ENCODE data around the gene PTPRG. TPM values are rescaled to one million over a fixed set of nuclear protein-coding genes. Genes with fewer than 3 reads are reported as not detected.

PTPRG gene
- polyA plus RNA-seq, 3 donors = not detected

DNA sequence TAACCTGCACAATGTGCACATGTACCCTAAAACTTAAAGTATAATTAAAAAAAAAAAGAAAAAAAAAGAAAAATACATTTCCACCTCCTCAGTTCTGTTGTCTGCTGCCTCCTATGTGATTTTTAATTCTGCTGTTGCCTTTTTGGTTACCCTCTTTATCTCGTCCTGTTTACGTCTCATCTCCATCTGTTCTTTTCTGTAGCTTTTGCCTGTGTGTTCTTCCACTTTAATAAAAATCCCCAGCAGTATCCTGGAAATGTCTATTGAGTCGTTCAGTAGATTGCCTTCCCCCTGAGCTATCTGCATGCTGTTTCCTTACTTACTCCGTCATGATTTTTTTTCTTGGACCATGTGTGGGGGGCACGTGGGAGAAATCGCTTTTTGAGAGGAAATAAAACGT lies 509.5 kb downstream of the PTPRG start:
- no peak overlapping the region for H3K9ac ChIP-seq (ENCODE audit: insufficient read depth, low read length, poor library complexity, severe bottlenecking)
- no peaks in the 10 kb centered on the region for H3K4me1 ChIP-seq (ENCODE audit: control insufficient read depth in 1 of 2, insufficient read depth in 2 of 2, low read length in 2 of 2)
- Mint-ChIP-seq H3K4me1 (no peaks in the 10 kb centered on the region), H3K36me3 (no peaks in the 10 kb centered on the region), H3K9me3 (peaks cover 0 to 3% (median 0%) of the 10 kb centered on the region in 7 donors), H3K4me3 (no peak overlapping the region), H3K27ac (no peak overlapping the region), H3K27me3 (ENCODE audit: low read depth in 3 of 3) (no peaks in the 10 kb centered on the region)
- H3K4me3 ChIP-seq (replicated peaks in 1 of 3; ENCODE audit: low read depth in 2 of 3, low read length in 3 of 3) = no peak overlapping the region
- no peaks in the 10 kb centered on the region for H4K20me1 ChIP-seq (ENCODE audit: insufficient read depth, low read length)
- no peak overlapping the region for H3K4me2 ChIP-seq (replicated peaks; ENCODE audit: extremely low read depth, low read length, poor library complexity, severe bottlenecking)
- no peaks in the 10 kb centered on the region for H3K36me3 ChIP-seq (replicated peaks in 1 of 2; ENCODE audit: control insufficient read depth in 1 of 2, insufficient read depth in 2 of 2, low read length in 2 of 2)
- H3K9me3 ChIP-seq (replicated peaks in 1 of 2; ENCODE audit: control insufficient read depth in 1 of 2, insufficient read depth in 1 of 2, low read length in 2 of 2) = no peaks in the 10 kb centered on the region
- no peak overlapping the region for H3K27ac ChIP-seq (ENCODE audit: low read depth in 1 of 2, low read length in 2 of 2)
- intact Hi-C loops (cut with micrococcal nuclease) = no loop called here
- no peak for DNase-seq
- 93% methylated on average over 2 of the region's 7 CpGs for WGBS (ENCODE audit: insufficient coverage)
- H2AFZ ChIP-seq (ENCODE audit: insufficient read depth, low read depth, low read length, poor library complexity, severe bottlenecking) = no peak overlapping the region
- TF ChIP-seq, protein P1, sequence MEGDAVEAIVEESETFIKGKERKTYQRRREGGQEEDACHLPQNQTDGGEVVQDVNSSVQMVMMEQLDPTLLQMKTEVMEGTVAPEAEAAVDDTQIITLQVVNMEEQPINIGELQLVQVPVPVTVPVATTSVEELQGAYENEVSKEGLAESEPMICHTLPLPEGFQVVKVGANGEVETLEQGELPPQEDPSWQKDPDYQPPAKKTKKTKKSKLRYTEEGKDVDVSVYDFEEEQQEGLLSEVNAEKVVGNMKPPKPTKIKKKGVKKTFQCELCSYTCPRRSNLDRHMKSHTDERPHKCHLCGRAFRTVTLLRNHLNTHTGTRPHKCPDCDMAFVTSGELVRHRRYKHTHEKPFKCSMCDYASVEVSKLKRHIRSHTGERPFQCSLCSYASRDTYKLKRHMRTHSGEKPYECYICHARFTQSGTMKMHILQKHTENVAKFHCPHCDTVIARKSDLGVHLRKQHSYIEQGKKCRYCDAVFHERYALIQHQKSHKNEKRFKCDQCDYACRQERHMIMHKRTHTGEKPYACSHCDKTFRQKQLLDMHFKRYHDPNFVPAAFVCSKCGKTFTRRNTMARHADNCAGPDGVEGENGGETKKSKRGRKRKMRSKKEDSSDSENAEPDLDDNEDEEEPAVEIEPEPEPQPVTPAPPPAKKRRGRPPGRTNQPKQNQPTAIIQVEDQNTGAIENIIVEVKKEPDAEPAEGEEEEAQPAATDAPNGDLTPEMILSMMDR (IDR thresholded peaks at IDR 0.05) = no peak
- H3K27me3 ChIP-seq (ENCODE audit: control insufficient read depth in 2 of 2, insufficient read depth in 2 of 2, low read length in 2 of 2) = no peaks in the 10 kb centered on the region
- no peaks in the 10 kb centered on the region for H3K79me2 ChIP-seq (ENCODE audit: insufficient read depth, low read length)

DNA sequence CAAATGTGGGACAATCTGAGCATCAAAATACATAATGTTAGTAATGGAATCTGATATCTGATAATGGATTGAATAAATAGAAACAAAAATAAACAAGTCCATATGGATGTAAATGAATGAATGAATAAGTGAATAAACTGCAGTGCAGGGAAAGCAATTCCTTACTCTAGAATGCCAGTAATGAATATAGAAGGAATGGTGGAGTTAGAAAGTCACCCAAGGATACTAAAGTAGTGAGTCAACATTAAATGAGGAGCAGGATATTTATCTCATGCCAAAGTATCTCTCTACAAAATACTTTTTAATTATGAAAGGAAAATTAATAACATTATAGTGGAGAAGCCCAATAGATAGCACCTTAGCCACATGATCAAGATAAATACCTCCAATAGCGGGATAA lies 511.7 kb downstream of the PTPRG start:
- Mint-ChIP-seq H3K4me1 (no peaks in the 10 kb centered on the region), H3K4me3 (no peak overlapping the region), H3K27me3 (ENCODE audit: low read depth in 3 of 3) (peaks cover 0 to 2% (median 0%) of the 10 kb centered on the region in 3 donors), H3K9me3 (peaks cover 0 to 7% (median 4%) of the 10 kb centered on the region in 7 donors), H3K27ac (no peak overlapping the region), H3K36me3 (no peaks in the 10 kb centered on the region)
- no CpG with 5 or more reads among the region's 1 CpG for WGBS (ENCODE audit: insufficient coverage)
- Histone ChIP-seq H4K20me1 (ENCODE audit: insufficient read depth, low read length) (no peaks in the 10 kb centered on the region), H3K4me1 (ENCODE audit: control insufficient read depth in 1 of 2, insufficient read depth in 2 of 2, low read length in 2 of 2) (no peaks in the 10 kb centered on the region), H3K4me2 (replicated peaks; ENCODE audit: extremely low read depth, low read length, poor library complexity, severe bottlenecking) (no peak overlapping the region), H3K79me2 (ENCODE audit: insufficient read depth, low read length) (no peaks in the 10 kb centered on the region), H3K9me3 (replicated peaks in 1 of 2; ENCODE audit: control insufficient read depth in 1 of 2, insufficient read depth in 1 of 2, low read length in 2 of 2) (peaks cover 0 to 4% of the 10 kb centered on the region in 2 donors), H3K27ac (ENCODE audit: low read depth in 1 of 2, low read length in 2 of 2) (no peak overlapping the region), H3K4me3 (replicated peaks in 1 of 3; ENCODE audit: low read depth in 2 of 3, low read length in 3 of 3) (no peak overlapping the region), H3K27me3 (ENCODE audit: control insufficient read depth in 2 of 2, insufficient read depth in 2 of 2, low read length in 2 of 2) (no peaks in the 10 kb centered on the region), H3K9ac (ENCODE audit: insufficient read depth, low read length, poor library complexity, severe bottlenecking) (no peak overlapping the region), H2AFZ (ENCODE audit: insufficient read depth, low read depth, low read length, poor library complexity, severe bottlenecking) (no peak overlapping the region), H3K36me3 (replicated peaks in 1 of 2; ENCODE audit: control insufficient read depth in 1 of 2, insufficient read depth in 2 of 2, low read length in 2 of 2) (no peaks in the 10 kb centered on the region)
- TF ChIP-seq, protein P1 (IDR thresholded peaks at IDR 0.05) = no peak
- DNase-seq = no peak
- intact Hi-C loops (cut with micrococcal nuclease) = no loop called here
